Neural progenitor cell (in vitro differentiated cells): ENCODE data around the gene SPDYC. TPM values are rescaled to one million over a fixed set of nuclear protein-coding genes. Genes with fewer than 3 reads are reported as not detected.

Source experiments
- DNase-seq: peaks from one replicate; pipeline ENCODE4 v3.0.0-alpha.2; 2016; ENCODE audit warnings: low spot score
- H2AFZ ChIP-seq: fragments of 200-600 bp; sonication (generic); replicated peaks from 2 replicates; pipeline ENCODE4 v1.6.1; 2016; ENCODE audit warnings: antibody characterized with exemption
- H3F3A ChIP-seq: fragments of 200-600 bp; sonication (generic); 2 replicates; pipeline ENCODE4 v1.6.1; 2016; ENCODE audit warnings: antibody characterized with exemption, low read depth
- H3K27ac ChIP-seq: fragments of 200-600 bp; sonication (generic); 2 replicates; pipeline ENCODE4 v1.5.1; 2016; ENCODE audit warnings: mild to moderate bottlenecking
- H3K27me3 ChIP-seq: fragments of 200-600 bp; sonication (generic); 2 replicates; pipeline ENCODE4 v1.6.1; 2016; ENCODE audit warnings: mild to moderate bottlenecking, moderate library complexity
- H3K36me3 ChIP-seq: fragments of 200-600 bp; sonication (generic); 2 replicates; pipeline ENCODE4 v1.5.1; 2016
- H3K4me1 ChIP-seq: fragments of 200-600 bp; sonication (generic); 2 replicates; pipeline ENCODE4 v1.6.1; 2016; ENCODE audit warnings: mixed run types
- H3K4me2 ChIP-seq: fragments of 200-600 bp; sonication (generic); 2 replicates; pipeline ENCODE4 v1.6.1; 2016
- H3K4me3 ChIP-seq: fragments of 200-600 bp; sonication (generic); 2 replicates; pipeline ENCODE4 v1.5.1; 2016
- H3K79me2 ChIP-seq: fragments of 200-600 bp; sonication (generic); 2 replicates; pipeline ENCODE4 v1.6.1; 2016; ENCODE audit warnings: low read depth
- H3K9ac ChIP-seq: fragments of 200-600 bp; sonication (generic); 2 replicates; pipeline ENCODE4 v1.6.1; 2016
- H3K9me3 ChIP-seq: fragments of 200-600 bp; sonication (generic); 2 replicates; pipeline ENCODE4 v1.5.1; 2016; ENCODE audit warnings: low read depth
- H4K20me1 ChIP-seq: fragments of 200-600 bp; sonication (generic); 2 replicates; pipeline ENCODE4 v1.6.1; 2016; ENCODE audit warnings: low read depth
- H3K27ac Mint-ChIP-seq: 3 replicates; pipeline ENCODE4 v1.8.0; 2021; ENCODE audit warnings: mixed read lengths
- H3K27me3 Mint-ChIP-seq: 2 replicates; pipeline ENCODE4 v1.8.0; 2022; ENCODE audit warnings: low read depth, mild to moderate bottlenecking, inconsistent platforms, moderate library complexity, mixed read lengths; ENCODE audit not compliant: insufficient read depth
- H3K36me3 Mint-ChIP-seq: 3 replicates; pipeline ENCODE4 v1.8.0; 2021; ENCODE audit warnings: mixed read lengths
- H3K4me1 Mint-ChIP-seq: 3 replicates; pipeline ENCODE4 v1.8.0; 2021; ENCODE audit warnings: mixed read lengths
- H3K4me3 Mint-ChIP-seq: 3 replicates; pipeline ENCODE4 v1.8.0; 2021; ENCODE audit warnings: mild to moderate bottlenecking, moderate library complexity, mixed read lengths
- H3K9me3 Mint-ChIP-seq: 3 replicates; pipeline ENCODE4 v1.8.0; 2020; ENCODE audit warnings: mixed read lengths
- EZH2 ChIP-seq: fragments of 200-600 bp; sonication (generic); IDR thresholded peaks from 2 replicates; pipeline ENCODE4 v1.6.1; 2017; ENCODE audit warnings: antibody characterized with exemption, mild to moderate bottlenecking, moderate library complexity
- EZH2phosphoT487 ChIP-seq: fragments of 200-600 bp; sonication (generic); IDR thresholded peaks from 2 replicates; pipeline ENCODE4 v1.6.1; 2017; ENCODE audit warnings: antibody characterized with exemption
- total RNA-seq: library from RNA; depleted of rRNA; stranded (reverse); fragments of >200 nt; gene quantifications from 2 replicates; pipeline ENCODE4 v1.2.3, GENCODE V29; 2015; ENCODE audit warnings: low replicate concordance
- TF ChIP-seq, protein P1 (sequence below): fragments of 200-600 bp; sonication (generic); IDR thresholded peaks from 2 replicates; pipeline ENCODE4 v1.5.1; 2017; ENCODE audit warnings: antibody characterized with exemption, mild to moderate bottlenecking

The SPDYC gene
- total RNA-seq, 1 donor from 2014 or later, result not detected

GRCh38 chr11:65126624-65127274 is 43.3 kb upstream of the SPDYC start:
- H3K27me3 ChIP-seq, result no peaks in the 10 kb centered on the region
- Mint-ChIP-seq H3K4me1 (peaks cover 11% of the 10 kb centered on the region), H3K36me3 (no peaks in the 10 kb centered on the region), H3K4me3 (peak overlapping the region; percentile 14), H3K9me3 (no peaks in the 10 kb centered on the region), H3K27me3 (peaks cover 6% of the 10 kb centered on the region), H3K27ac (no peak overlapping the region)
- no peak overlapping the region for H3K4me3 ChIP-seq
- H3F3A ChIP-seq, result peaks cover 20% of the 10 kb centered on the region
- H3K36me3 ChIP-seq, result no peaks in the 10 kb centered on the region
- peaks cover 30% of the 10 kb centered on the region for H3K79me2 ChIP-seq
- no peak overlapping the region for H3K9ac ChIP-seq
- DNase-seq, result no peak
- H3K27ac ChIP-seq, result no peak overlapping the region
- no peaks in the 10 kb centered on the region for H3K9me3 ChIP-seq
- no peaks in the 10 kb centered on the region for H4K20me1 ChIP-seq
- H3K4me2 ChIP-seq, result no peak overlapping the region
- H2AFZ ChIP-seq, result no peak overlapping the region
- H3K4me1 ChIP-seq, result peaks cover 4% of the 10 kb centered on the region
- no peak for TF ChIP-seq EZH2
- TF ChIP-seq, protein P1, sequence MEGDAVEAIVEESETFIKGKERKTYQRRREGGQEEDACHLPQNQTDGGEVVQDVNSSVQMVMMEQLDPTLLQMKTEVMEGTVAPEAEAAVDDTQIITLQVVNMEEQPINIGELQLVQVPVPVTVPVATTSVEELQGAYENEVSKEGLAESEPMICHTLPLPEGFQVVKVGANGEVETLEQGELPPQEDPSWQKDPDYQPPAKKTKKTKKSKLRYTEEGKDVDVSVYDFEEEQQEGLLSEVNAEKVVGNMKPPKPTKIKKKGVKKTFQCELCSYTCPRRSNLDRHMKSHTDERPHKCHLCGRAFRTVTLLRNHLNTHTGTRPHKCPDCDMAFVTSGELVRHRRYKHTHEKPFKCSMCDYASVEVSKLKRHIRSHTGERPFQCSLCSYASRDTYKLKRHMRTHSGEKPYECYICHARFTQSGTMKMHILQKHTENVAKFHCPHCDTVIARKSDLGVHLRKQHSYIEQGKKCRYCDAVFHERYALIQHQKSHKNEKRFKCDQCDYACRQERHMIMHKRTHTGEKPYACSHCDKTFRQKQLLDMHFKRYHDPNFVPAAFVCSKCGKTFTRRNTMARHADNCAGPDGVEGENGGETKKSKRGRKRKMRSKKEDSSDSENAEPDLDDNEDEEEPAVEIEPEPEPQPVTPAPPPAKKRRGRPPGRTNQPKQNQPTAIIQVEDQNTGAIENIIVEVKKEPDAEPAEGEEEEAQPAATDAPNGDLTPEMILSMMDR, result no peak

DNA sequence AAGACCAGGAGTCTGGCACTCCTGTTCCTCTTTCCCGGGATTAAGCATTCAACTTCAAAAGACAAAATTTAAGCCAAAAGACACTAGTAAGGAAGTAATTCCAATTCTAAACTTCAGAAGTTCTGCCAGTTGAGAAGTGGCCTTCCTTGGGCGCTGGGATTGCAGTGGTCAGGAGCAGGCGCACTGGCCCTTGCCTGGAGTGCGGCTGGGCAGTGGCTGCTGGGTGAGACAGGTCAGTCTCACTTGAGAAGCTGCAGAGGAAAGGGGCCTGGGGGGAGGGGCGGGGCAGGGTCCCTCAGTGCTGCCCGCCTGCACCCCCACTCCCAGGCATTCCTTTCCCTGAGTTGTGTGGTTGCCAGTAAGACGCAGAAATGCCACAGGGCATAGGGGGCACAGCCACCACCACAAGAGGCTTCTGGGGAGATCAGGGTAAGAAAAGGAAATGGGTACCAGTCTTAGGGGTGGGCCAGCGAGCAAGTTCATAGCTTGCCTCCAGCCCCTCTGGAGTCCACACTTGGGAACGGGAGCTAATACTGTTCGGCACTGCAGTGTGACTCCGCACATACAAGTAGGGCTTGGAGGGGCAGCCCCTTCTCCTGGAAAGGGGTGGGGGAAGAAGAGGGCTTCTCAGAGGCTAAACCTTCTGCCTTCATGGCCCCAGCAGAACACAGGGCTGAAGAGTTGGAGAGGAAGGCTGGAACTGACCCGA is 42.4 kb upstream of the SPDYC start:
- Mint-ChIP-seq H3K9me3 (no peaks in the 10 kb centered on the region), H3K27ac (no peak overlapping the region), H3K4me3 (no peak overlapping the region), H3K36me3 (no peaks in the 10 kb centered on the region), H3K4me1 (peaks cover 9% of the 10 kb centered on the region), H3K27me3 (peaks cover 4% of the 10 kb centered on the region)
- Histone ChIP-seq H3K9me3 (no peaks in the 10 kb centered on the region), H3F3A (peaks cover 16% of the 10 kb centered on the region), H4K20me1 (no peaks in the 10 kb centered on the region), H3K4me2 (no peak overlapping the region), H3K27me3 (no peaks in the 10 kb centered on the region), H3K4me1 (peaks cover 4% of the 10 kb centered on the region), H3K36me3 (no peaks in the 10 kb centered on the region), H3K4me3 (no peak overlapping the region), H2AFZ (no peak overlapping the region), H3K79me2 (peaks cover 29% of the 10 kb centered on the region), H3K9ac (no peak overlapping the region), H3K27ac (no peak overlapping the region)
- no peak for DNase-seq
- TF ChIP-seq EZH2phosphoT487, result no peak
- TF ChIP-seq, protein P1, result no peak
- TF ChIP-seq EZH2, result no peak

DNA sequence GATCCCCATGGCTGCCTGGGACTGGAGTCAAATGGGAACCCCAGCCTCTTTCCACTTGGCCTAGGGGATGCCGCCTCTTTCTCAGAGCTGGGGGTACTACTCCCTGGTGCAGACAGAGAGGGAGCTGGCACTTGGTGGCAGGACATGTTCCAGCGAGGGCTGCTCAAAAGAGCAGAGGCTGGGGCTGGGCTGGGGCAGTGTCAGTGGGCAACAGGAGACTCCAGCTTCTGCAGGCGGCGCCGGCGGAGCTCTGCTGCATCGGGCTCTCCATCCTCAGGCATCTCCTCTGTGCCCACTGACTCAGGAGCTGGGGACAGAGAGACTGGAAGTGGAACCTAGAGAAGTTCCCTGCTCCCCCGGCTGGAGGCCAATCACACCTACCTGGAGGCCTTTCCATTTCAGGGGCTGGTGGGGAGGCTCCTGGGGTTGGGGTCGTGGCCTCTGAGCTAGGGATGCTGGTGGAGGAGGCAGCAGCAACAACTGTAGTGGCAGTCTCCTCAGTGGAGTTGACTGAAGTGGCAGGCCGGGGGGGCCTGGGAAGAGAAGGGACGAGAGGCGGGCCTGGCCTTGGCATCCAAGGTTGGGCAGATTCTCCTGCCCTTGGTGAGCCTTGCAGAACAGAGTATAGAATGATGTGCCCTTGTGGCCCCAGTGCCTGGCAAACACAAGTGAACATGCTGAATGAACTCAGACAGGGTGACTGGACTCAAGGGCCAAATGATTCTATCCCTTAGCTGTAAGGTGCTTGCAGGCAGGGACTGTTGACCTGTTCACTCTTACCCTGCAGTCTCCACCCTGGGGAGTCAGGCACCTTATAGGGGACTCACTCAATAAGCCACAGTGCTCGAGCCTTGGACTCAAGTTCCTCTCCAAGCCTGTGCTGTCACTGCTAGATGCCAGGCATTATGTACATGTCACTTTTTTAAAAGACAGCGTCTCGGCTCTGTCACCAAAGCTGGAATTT is 41.6 kb upstream of the SPDYC start:
- TF ChIP-seq EZH2 (no peak), EZH2phosphoT487 (no peak)
- TF ChIP-seq, protein P1, result no peak
- Histone ChIP-seq H3K27ac (no peak overlapping the region), H3K4me2 (no peak overlapping the region), H3K9me3 (no peaks in the 10 kb centered on the region), H3K4me3 (no peak overlapping the region), H3K36me3 (no peaks in the 10 kb centered on the region), H3K4me1 (peaks cover 3% of the 10 kb centered on the region), H2AFZ (no peak overlapping the region), H3K9ac (no peak overlapping the region), H4K20me1 (peaks cover 6% of the 10 kb centered on the region), H3F3A (peaks cover 10% of the 10 kb centered on the region), H3K27me3 (no peaks in the 10 kb centered on the region), H3K79me2 (peaks cover 29% of the 10 kb centered on the region)
- peaks cover 6% of the 10 kb centered on the region for H3K27me3 Mint-ChIP-seq
- DNase-seq, result no peak
- H3K27ac Mint-ChIP-seq, result no peak overlapping the region
- peaks cover 13% of the 10 kb centered on the region for H3K4me1 Mint-ChIP-seq
- H3K4me3 Mint-ChIP-seq, result no peak overlapping the region
- no peaks in the 10 kb centered on the region for H3K36me3 Mint-ChIP-seq
- H3K9me3 Mint-ChIP-seq, result no peaks in the 10 kb centered on the region
